Natural killer cell (primary cell): Measurements from ENCODE around the gene SLC9A5. TPM values are rescaled to one million over a fixed set of nuclear protein-coding genes. Genes with fewer than 3 reads are reported as not detected.

Source experiments
- ATAC-seq, 3 donors: fragments of 150-1000 bp in 2 of 3; fragments of 200-7000 bp in 1 of 3; cut with Tn5 transposase; 1 replicate in 1 of 3; 2 replicates in 2 of 3; pipeline ENCODE4 v1.10.0; 2021; ENCODE audit warnings: mild to moderate bottlenecking in 2 of 3, moderate library complexity in 2 of 3
- DNase-seq, 2 donors: peaks; one replicate each; pipeline versions ENCODE4 v3.0.0 to v3.0.0-alpha.2; 2013 to 2021; ENCODE audit warnings: mixed read lengths in 1 of 2
- H3K27ac ChIP-seq: one replicate; pipeline ENCODE4 v1.5.1; 2013; ENCODE audit warnings: mild to moderate bottlenecking, low read length
- H3K27me3 ChIP-seq: one replicate; pipeline ENCODE4 v1.6.1; 2013; ENCODE audit warnings: low read length; ENCODE audit not compliant: control insufficient read depth, insufficient read depth
- H3K36me3 ChIP-seq: one replicate; pipeline ENCODE4 v1.6.1; 2013; ENCODE audit warnings: low read length; ENCODE audit not compliant: control insufficient read depth, insufficient read depth
- H3K4me1 ChIP-seq: one replicate; pipeline ENCODE4 v1.6.1; 2013; ENCODE audit warnings: low read length; ENCODE audit not compliant: control insufficient read depth, insufficient read depth
- H3K4me3 ChIP-seq: one replicate; pipeline ENCODE4 v1.5.1; 2013; ENCODE audit warnings: low read length
- H3K9me3 ChIP-seq: one replicate; pipeline ENCODE4 v1.6.1; 2013; ENCODE audit warnings: low read length; ENCODE audit not compliant: control insufficient read depth, insufficient read depth
- H3K27ac Mint-ChIP-seq, 2 donors: one replicate each; pipeline ENCODE4 v1.8.0; 2022; ENCODE audit warnings: mild to moderate bottlenecking in 2 of 2, mixed read lengths in 2 of 2, moderate library complexity in 1 of 2
- H3K27me3 Mint-ChIP-seq, 2 donors: one replicate each; pipeline ENCODE4 v1.8.0; 2022; ENCODE audit warnings: low read depth in 2 of 2, mixed read lengths in 2 of 2
- H3K36me3 Mint-ChIP-seq: one replicate; pipeline ENCODE4 v1.8.0; 2022; ENCODE audit warnings: mixed read lengths
- H3K4me1 Mint-ChIP-seq, 2 donors: one replicate each; pipeline ENCODE4 v1.8.0; 2022; ENCODE audit warnings: mixed read lengths in 2 of 2
- H3K4me3 Mint-ChIP-seq: one replicate; pipeline ENCODE4 v1.8.0; 2022; ENCODE audit warnings: mild to moderate bottlenecking, moderate library complexity, mixed read lengths
- H3K9me3 Mint-ChIP-seq, 2 donors: one replicate each; pipeline ENCODE4 v1.8.0; 2022; ENCODE audit warnings: mixed read lengths in 2 of 2
- CTCF ChIP-seq: fragments of 200-600 bp; IDR thresholded peaks from one replicate; pipeline ENCODE4 v1.8.0; 2022; ENCODE audit warnings: antibody characterized with exemption
- WGBS: methylation state at CpG from one replicate; pipeline ENCODE4 v1.1.7; 2013; ENCODE audit warnings: missing lambda C conversion rate; ENCODE audit not compliant: insufficient coverage; 5-methylcytosine and 5-hydroxymethylcytosine counted together
- intact Hi-C: fragments of 100-400 bp; cut with micrococcal nuclease; formaldehyde crosslinking; loops from one replicate; pipeline ENCODE4 v1.14.2; 2022
- total RNA-seq, 4 donors: library from RNA; stranded (reverse); fragments of 120-200 nt in 1 of 4; gene quantifications; one replicate each; pipeline versions ENCODE4 v1.2.3 to v1.2.4, GENCODE V29; 2013 to 2022

Gene SLC9A5
- total RNA-seq, 3 donors from 2014 or later (not counting 1 experiment from before 2014, with no cell fraction given) = 1.2 to 2.6 (median 1.6) TPM

DNA sequence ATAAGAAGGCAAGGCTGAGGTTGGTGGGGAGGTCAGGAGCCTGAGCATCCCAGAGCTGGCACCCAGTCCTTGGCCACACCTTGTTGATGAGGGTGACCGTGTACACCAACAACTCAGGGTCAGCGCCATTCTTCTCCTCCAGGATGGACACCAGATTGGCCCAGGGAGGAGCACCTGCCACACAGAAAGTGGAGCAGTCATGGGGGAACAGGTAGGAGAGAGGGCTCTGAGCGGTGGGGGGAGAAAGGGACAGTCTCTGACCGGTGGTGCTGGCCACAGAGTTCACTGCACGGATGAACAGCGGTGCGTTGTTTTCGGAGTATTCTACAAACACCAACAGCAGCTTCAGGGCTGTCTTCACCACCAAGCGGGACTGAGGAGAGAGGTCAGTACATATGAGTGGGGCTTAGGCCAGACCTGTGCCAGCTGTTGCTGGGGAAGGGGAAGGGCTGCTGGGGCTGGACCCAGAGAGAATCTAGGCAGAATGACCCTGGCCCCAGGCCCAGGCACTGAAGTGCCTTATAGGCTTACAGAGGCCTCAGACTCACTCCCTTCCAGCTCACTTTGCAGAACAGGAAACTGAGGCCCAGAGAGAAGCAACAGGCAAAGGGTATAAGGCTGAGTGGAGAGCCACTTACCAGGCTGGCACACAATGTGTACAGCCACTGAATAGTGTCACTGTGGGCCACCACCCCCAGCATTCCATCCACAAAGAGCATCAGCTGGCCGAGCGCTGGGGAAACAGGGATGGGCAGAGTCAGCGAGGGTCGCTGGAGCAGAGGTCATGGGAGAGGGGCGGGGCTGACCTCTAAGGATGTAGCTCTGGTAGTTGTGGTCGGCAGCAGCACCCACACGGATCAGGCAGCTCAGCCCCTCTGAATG is 11.1 kb upstream of the SLC9A5 start:
- H3K4me3 Mint-ChIP-seq = no peak overlapping the region
- peak overlapping the region; percentile 9 to 63 for H3K27ac Mint-ChIP-seq
- Histone ChIP-seq H3K36me3 (peaks cover 47% of the 10 kb centered on the region), H3K4me3 (no peak overlapping the region), H3K4me1 (peaks cover 5% of the 10 kb centered on the region), H3K9me3 (no peaks in the 10 kb centered on the region), H3K27ac (no peak overlapping the region), H3K27me3 (no peaks in the 10 kb centered on the region)
- intact Hi-C loops = no loop called here
- 98% methylated on average over 13 of the region's 16 CpGs for whole genome bisulfite sequencing
- H3K9me3 Mint-ChIP-seq = no peaks in the 10 kb centered on the region
- DNase-seq = no peak
- H3K27me3 Mint-ChIP-seq = no peaks in the 10 kb centered on the region
- H3K4me1 Mint-ChIP-seq = peaks cover 11 to 32% of the 10 kb centered on the region in 2 donors
- TF ChIP-seq CTCF = no peak
- ATAC-seq = no peak
- no peaks in the 10 kb centered on the region for H3K36me3 Mint-ChIP-seq

DNA sequence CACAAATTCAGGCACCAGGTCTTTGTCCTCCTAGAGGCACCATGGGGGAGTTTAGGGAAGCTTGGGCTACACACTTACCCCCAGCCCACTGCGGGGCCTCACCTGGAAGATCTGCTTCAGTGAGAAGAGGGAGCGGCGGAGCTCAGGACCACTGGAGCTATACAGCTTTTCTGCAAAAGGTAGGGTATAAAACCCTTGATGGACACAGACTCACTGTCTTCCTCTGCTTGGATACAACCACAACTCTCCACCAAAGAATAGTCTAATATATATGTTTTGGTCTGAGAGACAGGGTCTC is 10.6 kb upstream of the SLC9A5 start:
- no peaks in the 10 kb centered on the region for H3K27me3 Mint-ChIP-seq
- 100% methylated on average over 1 of the region's 3 CpGs for WGBS

DNA sequence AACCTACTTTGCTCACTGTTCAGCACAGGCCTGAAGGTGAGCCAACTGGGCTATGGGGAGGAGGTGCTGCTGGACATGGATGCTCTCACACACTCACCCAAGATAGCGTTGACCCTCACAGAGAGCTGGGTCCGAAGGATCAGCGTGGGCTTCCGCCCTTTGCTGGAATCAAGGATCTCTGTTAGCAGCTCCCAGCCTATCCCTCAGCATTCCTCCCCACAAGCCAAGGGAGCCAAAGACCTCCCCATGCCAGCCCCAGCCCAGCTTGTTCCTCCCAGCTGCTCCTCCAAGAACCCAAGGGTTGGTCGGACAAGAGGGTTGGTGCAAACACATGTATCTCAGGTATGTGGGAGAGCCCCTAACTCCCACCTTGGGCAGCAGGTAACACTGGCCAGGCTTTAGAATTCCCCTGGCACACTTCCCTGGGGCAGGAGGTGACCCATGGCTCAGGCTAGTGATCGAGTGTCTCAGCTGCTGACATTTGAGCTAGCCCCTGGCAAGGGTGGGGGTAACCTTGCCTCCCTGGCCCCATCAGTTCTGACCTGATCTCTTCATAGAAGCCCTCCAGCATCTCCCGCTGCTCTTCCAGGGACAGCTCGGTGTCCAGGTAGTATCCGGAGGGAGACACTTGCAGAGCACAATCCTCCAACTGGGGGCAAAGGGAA is 9.8 kb upstream of the SLC9A5 start:
- Mint-ChIP-seq H3K27ac (peak overlapping the region in 1 of 2 donors; percentile 49), H3K36me3 (no peaks in the 10 kb centered on the region), H3K4me3 (no peak overlapping the region), H3K9me3 (no peaks in the 10 kb centered on the region), H3K27me3 (no peaks in the 10 kb centered on the region), H3K4me1 (peaks cover 14 to 40% of the 10 kb centered on the region in 2 donors)
- Histone ChIP-seq H3K36me3 (peaks cover 41% of the 10 kb centered on the region), H3K4me1 (peaks cover 12% of the 10 kb centered on the region), H3K9me3 (no peaks in the 10 kb centered on the region), H3K27me3 (no peaks in the 10 kb centered on the region), H3K4me3 (no peak overlapping the region), H3K27ac (no peak overlapping the region)
- 100% methylated on average over 9 of the region's 9 CpGs for WGBS
- TF ChIP-seq CTCF = no peak
- no peak for DNase-seq
- ATAC-seq = no peak
- intact Hi-C loops = no loop called here

More for the DNA sequence above, 10.6 kb upstream of the SLC9A5 start:
- H3K4me3 Mint-ChIP-seq = no peak overlapping the region
- peaks cover 5% of the 10 kb centered on the region for H3K4me1 ChIP-seq
- no peaks in the 10 kb centered on the region for H3K9me3 ChIP-seq
- no peak for ATAC-seq
- H3K4me1 Mint-ChIP-seq = peaks cover 13 to 34% of the 10 kb centered on the region in 2 donors
- DNase-seq = no peak
- no peaks in the 10 kb centered on the region for H3K9me3 Mint-ChIP-seq
- H3K27me3 ChIP-seq = no peaks in the 10 kb centered on the region
- H3K27ac ChIP-seq = no peak overlapping the region
- intact Hi-C loops = no loop called here
- no peak overlapping the region for H3K4me3 ChIP-seq
- no peaks in the 10 kb centered on the region for H3K36me3 Mint-ChIP-seq
- peak overlapping the region in 1 of 2 donors; percentile 9 for H3K27ac Mint-ChIP-seq
- peaks cover 46% of the 10 kb centered on the region for H3K36me3 ChIP-seq
- no peak for TF ChIP-seq CTCF
